Testis (tissue), 3 donors: ENCODE data around the gene GRID1. TPM values are rescaled to one million over a fixed set of nuclear protein-coding genes. Genes with fewer than 3 reads are reported as not detected.

ENCODE experiments used
- DNase-seq: peaks from one replicate; pipeline ENCODE4 v3.0.0-alpha.2; 2019
- H3K27ac ChIP-seq, 2 donors: fragments of 200-600 bp; sonication (generic); one replicate each; pipeline ENCODE4 v1.5.1; 2019
- H3K27me3 ChIP-seq: fragments of 200-600 bp; sonication (generic); one replicate; pipeline ENCODE4 v1.5.1; 2019
- H3K36me3 ChIP-seq: fragments of 200-600 bp; sonication (generic); one replicate; pipeline ENCODE4 v1.5.1; 2017; ENCODE audit warnings: low read depth; ENCODE audit errors: missing control alignments
- H3K4me1 ChIP-seq: fragments of 200-600 bp; sonication (generic); one replicate; pipeline ENCODE4 v1.5.1; 2019
- H3K4me3 ChIP-seq, 2 donors: fragments of 200-600 bp; sonication (generic); one replicate each; pipeline ENCODE4 v1.5.1; 2017 to 2019
- H3K9me3 ChIP-seq: fragments of 200-600 bp; sonication (generic); one replicate; pipeline ENCODE4 v1.5.1; 2017
- POLR2A ChIP-seq: fragments of 450-650 bp; IDR thresholded peaks from one replicate; pipeline ENCODE4 v1.6.1; 2017; ENCODE audit warnings: antibody characterized with exemption, mild to moderate bottlenecking, moderate library complexity
- WGBS, 2 donors: methylation state at CpG; one replicate each; pipeline ENCODE4 v1.1.5; 2018; 5-methylcytosine and 5-hydroxymethylcytosine counted together
- intact Hi-C: fragments of 100-400 bp; cut with DNase I; formaldehyde crosslinking; loops from one replicate; pipeline ENCODE4 v1.15.1; 2023; ENCODE audit warnings: low total_unique reads
- polyA plus RNA-seq: library from polyadenylated mRNA; stranded (reverse); fragments of 350-450 nt; fragmentation: Illumina TruSeq; extraction: RNeasy Lipid Tissue Mini Kit (QIAGEN cat#74804); gene quantifications from one replicate; pipeline ENCODE4 v1.2.3, GENCODE V29; 2014; ENCODE audit warnings: low read depth, low replicate concordance; ENCODE audit not compliant: insufficient read depth
- total RNA-seq, 2 donors: library from RNA; depleted of rRNA; stranded (reverse); fragments of >200 nt; gene quantifications; one replicate each; pipeline ENCODE4 v1.2.3, GENCODE V29; 2016
- TF ChIP-seq, protein P1 (sequence below), 3 experiments: fragments of 450-650 bp in 2 of 3; fragments of 200-600 bp in 1 of 3; sonication (generic) in 1 of 3; IDR thresholded peaks; one replicate each; pipeline ENCODE4 v1.5.1; 2016 to 2019; ENCODE audit warnings: antibody characterized with exemption in 3 of 3, mild to moderate bottlenecking in 2 of 3, moderate library complexity in 1 of 3

The GRID1 gene
- total and polyA plus RNA-seq, 3 donors from 2014 or later: 7.4 to 16.7 (median 8.1) TPM

DNA sequence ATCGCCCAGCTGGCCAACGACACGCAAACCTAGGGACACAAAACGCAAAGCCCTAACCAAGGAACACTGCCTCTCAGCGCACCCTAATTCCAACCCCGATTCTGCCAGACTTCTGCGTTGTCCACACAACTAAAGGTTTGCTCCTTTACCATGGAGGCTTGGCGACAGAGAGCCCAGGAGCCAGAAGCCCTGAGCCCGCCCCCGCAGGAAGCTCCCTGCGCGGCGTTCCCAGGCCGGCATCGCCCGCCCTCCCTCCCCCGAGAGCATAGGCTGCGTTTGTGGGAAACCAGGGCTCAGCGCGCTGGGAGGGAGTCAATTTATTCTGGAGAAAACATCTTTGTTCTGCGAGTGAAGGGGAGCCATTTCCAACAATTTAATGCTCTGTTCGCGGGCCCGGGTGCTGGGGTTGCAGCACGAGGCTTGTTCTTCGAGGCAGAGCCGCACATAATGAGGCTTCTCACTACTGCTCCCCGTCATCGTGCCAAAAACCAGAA lies 103.9 kb downstream of the GRID1 start:
- no peak for TF ChIP-seq POLR2A
- TF ChIP-seq, protein P1, sequence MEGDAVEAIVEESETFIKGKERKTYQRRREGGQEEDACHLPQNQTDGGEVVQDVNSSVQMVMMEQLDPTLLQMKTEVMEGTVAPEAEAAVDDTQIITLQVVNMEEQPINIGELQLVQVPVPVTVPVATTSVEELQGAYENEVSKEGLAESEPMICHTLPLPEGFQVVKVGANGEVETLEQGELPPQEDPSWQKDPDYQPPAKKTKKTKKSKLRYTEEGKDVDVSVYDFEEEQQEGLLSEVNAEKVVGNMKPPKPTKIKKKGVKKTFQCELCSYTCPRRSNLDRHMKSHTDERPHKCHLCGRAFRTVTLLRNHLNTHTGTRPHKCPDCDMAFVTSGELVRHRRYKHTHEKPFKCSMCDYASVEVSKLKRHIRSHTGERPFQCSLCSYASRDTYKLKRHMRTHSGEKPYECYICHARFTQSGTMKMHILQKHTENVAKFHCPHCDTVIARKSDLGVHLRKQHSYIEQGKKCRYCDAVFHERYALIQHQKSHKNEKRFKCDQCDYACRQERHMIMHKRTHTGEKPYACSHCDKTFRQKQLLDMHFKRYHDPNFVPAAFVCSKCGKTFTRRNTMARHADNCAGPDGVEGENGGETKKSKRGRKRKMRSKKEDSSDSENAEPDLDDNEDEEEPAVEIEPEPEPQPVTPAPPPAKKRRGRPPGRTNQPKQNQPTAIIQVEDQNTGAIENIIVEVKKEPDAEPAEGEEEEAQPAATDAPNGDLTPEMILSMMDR (IDR thresholded peaks at IDR 0.05): no peak
- H3K27me3 ChIP-seq: no peaks in the 10 kb centered on the region
- peaks cover 6% of the 10 kb centered on the region for H3K4me1 ChIP-seq
- H3K36me3 ChIP-seq: no peaks in the 10 kb centered on the region
- DNase-seq: no peak
- peak overlapping the region; percentile 21 to 34 for H3K4me3 ChIP-seq
- H3K27ac ChIP-seq: no peak overlapping the region
- H3K9me3 ChIP-seq: no peaks in the 10 kb centered on the region
- 2 to 23% methylated on average over 11 to 29 of the region's 29 CpGs for WGBS, 2 donors
- intact Hi-C loops: no loop called here

GRCh38 chr10:86261941-86262687 lies 104.5 kb downstream of the GRID1 start:
- Histone ChIP-seq H3K4me3 (peak overlapping the region in 1 of 2 donors; percentile 34), H3K36me3 (no peaks in the 10 kb centered on the region), H3K9me3 (no peaks in the 10 kb centered on the region), H3K27ac (no peak overlapping the region), H3K4me1 (peaks cover 6% of the 10 kb centered on the region), H3K27me3 (no peaks in the 10 kb centered on the region)
- TF ChIP-seq, protein P1 (IDR thresholded peaks at IDR 0.05): peak in 1 of 3 experiments; percentile 8
- no peak for TF ChIP-seq POLR2A
- intact Hi-C loops: no loop called here
- DNase-seq: peak; percentile 33
- 63 to 78% methylated on average over 6 to 14 of the region's 14 CpGs for WGBS, 2 donors

GRCh38 chr10:86261470-86261869 lies 105.1 kb downstream of the GRID1 start:
- H3K9me3 ChIP-seq: no peaks in the 10 kb centered on the region

GRCh38 chr10:86260564-86260963 lies 106.0 kb downstream of the GRID1 start:
- peaks cover 6% of the 10 kb centered on the region for H3K4me1 ChIP-seq
- H3K36me3 ChIP-seq: no peaks in the 10 kb centered on the region
- TF ChIP-seq, protein P1 (IDR thresholded peaks at IDR 0.05): no peak
- TF ChIP-seq POLR2A: no peak
- no peaks in the 10 kb centered on the region for H3K27me3 ChIP-seq
- no peak overlapping the region for H3K4me3 ChIP-seq
- H3K9me3 ChIP-seq: no peaks in the 10 kb centered on the region
- intact Hi-C loops: no loop called here
- no peak for DNase-seq
- H3K27ac ChIP-seq: no peak overlapping the region
- WGBS, 2 donors: 73 to 74% methylated on average over 6 of the region's 6 CpGs

More at GRCh38 chr10:86261470-86261869, 105.1 kb downstream of the GRID1 start:
- intact Hi-C loops: no loop called here
- no peak overlapping the region for H3K4me3 ChIP-seq
- H3K4me1 ChIP-seq: peaks cover 6% of the 10 kb centered on the region
- no peak overlapping the region for H3K27ac ChIP-seq
- TF ChIP-seq POLR2A: no peak
- TF ChIP-seq, protein P1 (IDR thresholded peaks at IDR 0.05): no peak
- H3K27me3 ChIP-seq: no peaks in the 10 kb centered on the region
- no peaks in the 10 kb centered on the region for H3K36me3 ChIP-seq
- WGBS, 2 donors: 86 to 93% methylated on average over 5 of the region's 5 CpGs
- DNase-seq: no peak
